Colon (tissue), 2 donors: Measurements from ENCODE around the gene TANGO2.

Experiments used
- FAIRE-seq: peaks from 2 replicates; lab custom pipeline; 2012; peaks lifted over from hg19 to GRCh38; lab: Jason Lieb, UNC
- donor health status: control.
- donor health status: control.

Gene TANGO2

DNA sequence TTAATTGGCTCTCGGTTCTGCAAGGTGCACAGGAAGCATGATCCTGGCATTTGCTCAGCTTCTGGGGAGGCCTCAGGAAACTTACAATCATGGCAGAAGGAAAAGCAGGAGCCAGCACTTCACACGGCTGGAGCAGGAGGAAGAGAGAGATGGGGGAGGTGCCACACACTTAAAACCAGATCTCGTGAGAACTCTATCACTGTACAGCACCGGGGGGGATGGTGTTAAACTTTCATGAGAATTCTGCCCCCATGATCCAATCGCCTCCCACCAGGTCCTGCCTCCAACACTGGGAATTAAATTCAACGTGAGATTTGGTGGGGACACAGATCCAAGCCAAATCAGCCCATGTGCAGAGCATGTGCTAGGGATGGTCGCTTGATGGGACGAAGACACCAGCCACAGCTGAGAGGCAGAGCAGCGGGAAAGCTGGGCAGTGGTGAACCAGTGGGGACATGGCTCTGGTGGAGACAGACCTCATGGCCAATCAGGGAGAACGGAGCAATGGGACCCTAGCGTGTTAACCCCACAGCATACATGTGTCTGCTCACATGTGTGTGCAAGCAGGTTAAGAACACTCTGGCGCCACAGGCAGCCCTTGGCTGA is 6.2 kb downstream of the TANGO2 start:
- no peak for FAIRE-seq

DNA sequence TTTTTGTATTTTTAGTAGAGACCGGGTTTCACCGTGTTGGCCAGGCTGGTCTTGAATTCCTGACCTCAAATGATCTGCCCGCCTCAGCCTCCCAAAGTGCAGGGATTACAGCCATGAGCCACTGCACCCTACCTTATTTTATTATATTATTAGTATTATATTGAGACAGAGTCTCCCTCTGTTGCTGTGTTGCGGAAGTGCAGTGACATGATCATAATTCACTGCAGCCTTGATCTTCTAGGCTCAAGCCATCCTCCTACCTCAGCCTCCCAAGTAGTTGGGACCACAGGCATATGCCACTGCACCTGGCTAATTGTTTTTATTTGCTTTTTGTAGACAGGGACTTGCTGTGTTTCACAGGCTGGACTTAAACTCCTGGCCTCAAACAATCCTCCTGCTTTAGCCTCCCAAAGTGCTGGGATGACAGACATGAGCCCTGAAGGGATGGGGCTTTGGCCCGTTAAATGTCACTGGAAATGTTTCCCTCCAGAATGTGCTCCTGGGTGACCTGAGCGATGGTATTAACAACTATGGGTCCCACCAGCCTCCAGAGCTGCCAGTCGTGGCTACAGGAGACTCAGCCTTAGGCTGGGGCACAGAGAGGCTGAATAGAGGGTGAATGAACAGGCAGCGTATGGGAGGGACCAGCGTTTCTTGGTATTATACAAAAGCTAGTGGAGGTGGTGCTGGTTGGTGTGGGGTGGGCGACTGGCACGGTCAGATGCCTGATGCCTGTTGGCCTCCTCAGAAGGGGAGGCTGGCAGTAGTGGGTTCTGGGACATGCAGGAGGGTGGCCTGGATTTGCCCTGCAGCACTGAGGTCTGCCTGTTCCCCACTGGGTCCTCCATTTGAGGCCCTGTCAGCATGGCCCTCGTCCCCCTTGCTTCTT is 7.3 kb downstream of the TANGO2 start:
- FAIRE-seq, result no peak

DNA sequence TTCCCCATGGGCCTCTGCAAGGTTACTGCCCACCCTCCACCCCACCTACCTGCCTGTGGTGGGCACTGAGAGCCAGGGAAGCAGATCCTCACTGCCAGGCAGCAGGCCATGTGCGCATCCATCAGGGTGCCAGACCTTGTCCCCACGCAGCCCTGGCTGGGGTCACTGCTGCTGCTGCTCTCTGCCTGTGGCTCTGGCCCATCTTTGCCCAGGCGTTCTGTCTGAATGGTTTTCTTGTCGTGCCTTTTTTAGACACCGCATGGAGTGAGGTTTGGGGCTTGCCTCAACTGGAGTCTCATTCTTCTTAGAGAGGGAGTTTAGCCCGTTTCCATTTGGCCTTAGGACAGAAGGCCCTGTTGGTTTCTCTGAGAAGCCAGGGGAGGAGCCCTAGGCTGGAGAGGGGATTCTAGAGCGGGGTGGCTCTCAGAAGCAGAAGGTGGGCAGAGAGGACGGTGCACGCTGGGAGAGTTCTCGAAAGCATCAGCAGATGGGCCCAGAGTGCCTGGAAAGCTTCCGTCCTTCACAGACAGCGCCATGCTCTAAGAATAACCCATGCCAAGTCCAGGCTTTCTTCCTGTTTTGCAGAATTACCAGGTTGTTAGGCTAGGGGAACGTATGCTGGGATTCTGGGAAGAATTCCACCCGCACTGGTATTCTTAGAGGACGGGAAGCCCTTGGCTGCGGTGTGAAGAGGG is 8.1 kb downstream of the TANGO2 start:
- no peak for FAIRE-seq

DNA sequence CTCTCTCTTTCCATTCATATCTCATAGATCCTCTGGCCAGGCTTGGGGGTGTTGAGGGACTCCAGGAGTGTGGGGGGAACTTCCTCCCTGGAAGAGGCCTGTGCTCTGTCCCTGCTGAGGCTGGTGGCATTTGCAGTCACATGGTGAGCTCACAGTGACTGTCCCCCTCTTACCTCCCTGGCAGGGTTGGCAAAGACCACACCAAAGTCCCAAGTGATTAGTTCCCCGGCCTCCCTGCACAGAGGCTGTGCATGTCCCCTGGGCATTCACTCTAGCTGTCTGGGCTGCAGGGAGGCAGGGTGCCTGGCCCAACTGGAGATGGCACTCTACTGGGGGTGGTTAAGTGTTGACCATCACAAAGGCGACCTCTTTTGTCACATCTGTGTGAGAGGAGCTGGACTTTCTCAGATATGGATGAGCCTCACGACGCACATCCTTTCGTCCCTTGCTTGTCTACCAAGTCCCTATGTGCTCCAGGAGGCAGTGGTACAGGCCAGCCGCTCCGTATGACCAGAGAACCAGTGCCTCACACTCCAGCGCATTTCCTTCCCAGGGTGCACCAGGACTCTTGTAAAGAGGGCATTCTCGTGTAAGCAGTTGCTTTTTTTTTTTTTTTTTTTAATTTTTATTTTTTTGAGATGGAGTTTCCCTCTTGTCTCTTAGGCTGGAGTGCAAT is 8.8 kb downstream of the TANGO2 start:
- FAIRE-seq, result no peak

DNA sequence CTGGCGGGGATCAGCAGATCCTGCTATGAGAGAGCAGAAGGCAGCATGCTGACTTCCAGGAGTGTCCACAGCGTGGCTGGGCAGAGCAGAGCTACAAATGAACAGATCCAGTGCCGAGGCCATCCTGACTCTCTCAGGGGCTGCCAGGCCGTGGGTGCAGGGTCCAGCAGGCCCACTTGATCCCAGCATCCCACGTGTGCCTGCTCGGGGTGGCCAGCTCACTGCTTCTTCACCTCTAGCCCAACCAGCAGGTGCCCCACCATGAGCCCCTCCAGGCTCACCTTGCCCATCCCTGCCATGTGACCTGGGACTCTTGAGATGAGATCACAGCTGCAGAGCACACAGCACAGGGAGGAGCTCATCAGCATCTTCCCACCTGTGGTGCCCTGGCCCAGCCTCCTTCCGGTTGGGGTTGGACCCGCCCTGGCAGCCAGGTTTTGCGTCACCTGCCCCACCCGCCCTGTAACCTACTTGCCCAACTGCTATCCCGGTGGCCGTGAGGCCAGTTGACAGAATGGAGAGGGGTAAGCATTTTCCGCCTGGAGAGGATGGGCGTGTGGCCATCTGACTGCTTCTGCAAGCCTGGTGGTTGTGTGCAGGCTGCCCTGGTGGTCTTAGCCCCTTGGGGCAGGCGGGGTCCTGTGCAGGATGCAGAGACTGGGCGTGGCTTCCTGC is 11.0 kb downstream of the TANGO2 start:
- FAIRE-seq, result no peak

DNA sequence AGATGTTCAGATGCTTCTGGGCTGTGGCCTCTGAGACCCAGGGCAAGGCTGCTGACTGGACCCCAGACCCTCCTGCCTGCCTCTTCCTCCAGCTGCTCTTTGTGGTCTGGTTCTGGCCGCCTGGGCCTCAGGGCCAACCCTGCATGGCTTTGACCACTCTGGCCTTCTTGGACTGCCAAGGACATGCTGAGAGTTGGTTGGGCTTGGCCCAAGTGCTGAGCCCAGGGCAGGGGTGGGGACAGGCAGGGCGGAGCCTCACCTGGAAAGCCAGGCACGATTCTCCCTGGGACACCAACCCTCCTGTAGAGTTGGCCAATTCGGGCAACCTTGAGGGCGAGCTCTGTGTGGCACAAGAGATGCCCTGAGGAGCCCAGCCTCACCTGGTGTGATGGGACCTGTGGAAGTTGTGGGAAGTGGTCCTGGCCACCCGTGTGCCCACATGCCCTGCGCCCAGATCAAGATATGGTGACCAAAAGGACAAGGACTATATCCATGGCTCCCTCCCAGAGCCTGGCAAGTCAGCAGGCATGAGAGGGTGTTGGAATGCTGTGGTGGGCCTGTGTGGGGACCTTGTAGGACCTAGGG is 11.6 kb downstream of the TANGO2 start:
- no peak for FAIRE-seq

DNA sequence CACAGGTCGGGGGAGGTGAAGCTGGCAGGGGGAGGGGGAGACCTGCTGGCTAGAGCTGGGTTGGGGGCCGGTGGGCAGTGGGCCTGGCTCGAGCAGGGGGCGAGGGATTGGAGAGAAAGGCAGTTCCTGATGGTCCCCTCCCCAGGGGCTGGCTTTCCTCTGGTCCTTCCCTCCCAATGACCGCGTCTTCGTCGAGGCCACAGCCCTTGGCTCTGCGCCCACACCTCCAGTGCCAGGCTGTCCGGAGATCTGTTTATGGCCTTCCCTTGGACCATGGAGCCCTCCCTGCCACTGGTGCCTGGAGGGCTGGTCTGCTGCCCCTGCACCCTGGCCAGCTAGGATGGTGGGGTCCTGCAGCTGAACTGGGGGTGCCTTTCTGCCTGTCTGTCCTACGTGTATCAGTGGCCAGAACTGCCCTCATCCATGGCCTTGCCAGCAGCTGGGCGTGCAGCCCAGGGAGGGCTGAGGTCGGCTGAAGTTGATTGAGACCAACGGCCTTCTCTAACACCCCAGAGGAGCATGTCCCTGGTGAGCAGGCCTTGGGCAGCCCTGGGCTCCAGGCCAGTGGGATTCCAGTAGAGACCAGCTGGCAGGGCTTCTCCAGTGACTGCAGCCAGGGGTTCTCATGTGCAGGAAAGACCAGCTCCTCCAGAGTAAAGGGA is 12.3 kb downstream of the TANGO2 start:
- no peak for FAIRE-seq

DNA sequence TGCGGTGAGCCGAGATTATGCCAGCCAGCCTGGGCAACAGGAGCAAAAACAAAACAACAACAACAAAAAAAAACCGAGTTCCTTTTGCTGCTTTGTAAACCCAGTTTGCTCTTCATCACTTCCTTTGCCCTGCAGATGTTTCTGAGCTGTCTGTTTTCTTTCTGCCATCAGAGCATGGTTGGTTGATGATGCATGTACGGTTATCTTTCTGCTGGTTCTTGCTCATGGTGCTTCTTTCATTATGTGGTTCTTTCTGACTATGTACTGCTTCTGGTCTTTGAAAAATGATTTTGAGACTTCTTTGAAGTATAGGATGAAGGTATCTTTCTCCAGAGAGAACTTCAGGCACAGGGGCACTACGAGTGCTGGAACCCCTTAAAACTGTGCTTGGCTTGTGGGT is 13.2 kb downstream of the TANGO2 start:
- FAIRE-seq, result no peak

DNA sequence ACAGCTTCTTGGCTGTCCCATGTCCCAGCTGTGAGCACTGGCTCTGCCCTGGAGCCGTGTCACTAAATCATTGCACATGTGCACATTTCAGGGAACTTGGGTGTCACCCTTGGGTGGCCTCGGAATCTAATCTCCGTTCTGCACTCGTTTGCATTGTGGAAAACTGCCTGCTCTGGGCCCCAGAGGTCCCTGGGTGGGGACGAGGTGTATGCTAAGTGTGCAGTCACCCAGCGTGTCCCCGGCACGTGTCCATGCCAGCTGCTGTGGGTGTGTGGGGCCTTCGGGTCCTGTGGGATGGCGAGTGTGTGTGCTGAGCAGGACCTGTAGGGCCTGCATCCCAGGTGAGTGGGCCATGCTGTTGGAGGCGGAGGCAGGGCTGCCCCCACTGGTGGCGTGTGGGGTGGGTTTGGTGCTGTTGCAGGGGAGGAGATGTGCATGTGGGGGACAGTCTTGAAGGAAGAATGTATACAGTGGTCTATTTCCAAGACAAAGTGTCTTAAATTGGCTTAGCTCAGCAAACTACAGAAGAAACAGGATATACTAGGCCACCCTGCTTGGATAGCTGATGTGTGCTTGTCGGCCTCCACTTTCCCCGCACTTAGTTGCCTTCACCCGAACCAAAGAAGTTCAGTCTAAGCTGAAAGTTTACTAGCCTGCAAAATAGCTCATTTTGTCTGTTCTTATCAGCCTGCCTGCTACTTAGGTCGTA is 14.6 kb downstream of the TANGO2 start:
- FAIRE-seq, result no peak

DNA sequence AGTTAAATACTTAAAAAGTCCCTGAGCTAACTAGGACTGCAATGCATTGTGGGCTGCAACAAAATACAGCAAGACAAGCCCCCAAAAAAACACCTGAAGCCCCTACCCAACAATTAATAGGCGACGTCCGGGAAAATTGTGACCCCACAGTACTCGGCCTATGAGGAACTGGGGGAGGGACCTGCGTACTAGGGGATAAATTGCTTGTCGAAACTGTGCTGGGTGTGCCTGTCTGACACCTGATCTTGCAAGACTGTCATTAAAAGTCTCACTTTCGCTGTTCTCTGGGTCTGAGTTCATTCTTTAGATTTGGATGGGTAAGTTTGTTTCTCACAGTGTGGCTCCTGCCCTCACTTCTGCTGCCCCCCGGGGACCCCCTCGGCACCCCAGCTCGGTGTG is 15.2 kb downstream of the TANGO2 start:
- FAIRE-seq, result no peak

DNA sequence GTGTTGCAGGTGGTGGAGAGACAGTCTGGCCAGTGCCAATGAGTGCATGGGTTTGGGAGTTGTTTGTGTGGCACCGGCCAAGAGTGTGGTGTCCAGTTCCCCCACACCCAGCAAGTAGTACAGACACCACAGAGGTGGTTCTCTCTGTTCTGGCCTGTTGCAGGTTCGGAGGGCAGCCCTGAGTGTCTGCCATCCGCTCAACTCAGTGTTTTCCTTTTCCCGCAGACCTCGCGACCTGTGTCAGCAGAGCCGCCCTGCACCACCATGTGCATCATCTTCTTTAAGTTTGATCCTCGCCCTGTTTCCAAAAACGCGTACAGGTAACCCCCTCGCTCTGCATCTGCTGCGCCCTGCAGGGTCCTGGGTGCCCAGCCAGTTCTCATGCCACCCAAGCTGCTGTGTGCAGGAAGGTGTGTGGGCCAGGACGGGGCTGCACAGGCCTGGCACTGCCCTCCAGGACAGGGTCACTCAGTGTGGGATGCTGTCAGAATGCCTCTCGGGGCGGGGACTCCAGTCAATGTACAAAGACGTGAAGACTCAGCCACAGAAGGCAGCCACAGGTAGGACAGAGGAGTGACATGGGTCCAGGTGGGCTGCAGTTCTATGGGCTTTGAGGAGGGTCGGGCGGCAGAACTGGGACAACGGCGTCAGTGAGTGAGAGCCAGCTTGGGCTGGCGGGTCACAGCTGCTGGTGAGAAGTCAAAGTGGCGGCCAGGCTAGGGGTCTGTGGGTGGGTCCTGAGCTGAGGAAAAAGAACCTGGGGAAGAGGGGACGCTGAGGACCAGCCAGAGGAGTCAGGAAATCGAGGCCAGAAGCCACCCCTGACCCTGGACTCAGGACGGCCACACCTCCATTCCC is 15.9 kb downstream of the TANGO2 start:
- no peak for FAIRE-seq

DNA sequence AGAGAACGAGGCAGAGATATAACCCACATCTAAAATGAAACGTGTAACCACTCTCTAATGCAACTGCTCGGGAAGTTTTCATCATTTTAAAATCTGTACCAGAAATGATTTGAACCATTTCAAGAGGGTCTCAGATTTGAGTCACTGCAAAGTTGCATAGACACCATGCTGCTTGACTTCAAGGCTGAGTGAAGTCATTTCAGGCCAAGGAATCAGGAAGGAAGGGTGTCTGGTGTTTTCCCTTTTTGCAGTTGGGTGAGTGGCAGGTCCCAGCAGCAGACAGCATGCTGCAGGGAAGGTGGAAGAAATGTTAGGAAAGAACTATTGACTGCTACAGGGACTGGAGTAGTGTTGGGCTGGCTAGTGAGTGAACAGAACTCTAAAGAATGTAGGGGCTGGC is 16.5 kb downstream of the TANGO2 start:
- FAIRE-seq, result no peak

DNA sequence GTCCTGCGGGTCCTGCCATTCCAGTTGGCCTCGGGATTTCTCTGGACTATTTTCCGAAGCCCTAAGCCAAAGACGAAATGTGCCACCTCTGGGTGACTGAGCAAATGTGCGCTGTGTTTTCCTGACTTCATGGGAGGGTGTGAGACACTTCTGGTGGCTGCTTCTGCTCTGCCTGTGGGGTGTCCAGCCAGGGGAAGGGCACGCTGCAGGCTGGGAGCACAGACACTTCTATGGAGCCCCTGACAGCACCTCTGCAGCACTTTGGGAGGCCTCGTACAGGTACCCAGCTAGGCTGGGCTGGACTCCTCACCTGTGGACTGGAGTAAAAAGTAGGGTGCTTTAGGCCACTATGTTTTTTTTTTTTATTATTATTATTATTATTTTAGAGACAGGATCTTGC is 17.7 kb downstream of the TANGO2 start:
- FAIRE-seq, result no peak

DNA sequence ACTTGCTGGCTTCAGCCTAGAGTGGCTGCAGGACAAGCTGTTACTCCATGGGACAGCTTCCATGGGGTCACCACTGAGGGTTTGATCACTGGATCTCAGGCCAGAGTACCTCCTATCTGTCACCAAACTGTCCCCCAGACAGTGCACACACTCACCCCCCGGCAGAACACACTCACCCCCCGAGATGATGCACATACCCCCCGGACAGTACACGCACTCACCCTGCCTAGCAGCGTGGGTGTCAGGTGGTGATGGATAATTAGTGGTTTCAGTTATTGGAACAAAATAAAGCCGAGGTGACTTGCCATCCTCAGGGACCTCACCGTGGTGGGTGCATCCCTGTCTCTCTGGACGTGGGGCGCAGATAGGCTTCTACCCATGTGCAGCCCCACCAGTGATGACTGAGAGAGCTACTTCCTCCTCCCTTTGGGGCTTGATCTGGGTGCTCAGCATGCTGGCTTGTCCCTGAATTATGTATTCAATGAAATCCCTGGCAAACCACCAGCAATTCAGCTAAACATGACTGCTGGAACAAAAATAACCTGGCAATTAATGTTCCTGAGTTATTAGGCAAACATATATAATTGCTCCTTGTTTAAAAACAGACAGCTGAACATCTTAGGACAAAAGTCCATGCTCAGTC is 18.9 kb downstream of the TANGO2 start:
- no peak for FAIRE-seq

DNA sequence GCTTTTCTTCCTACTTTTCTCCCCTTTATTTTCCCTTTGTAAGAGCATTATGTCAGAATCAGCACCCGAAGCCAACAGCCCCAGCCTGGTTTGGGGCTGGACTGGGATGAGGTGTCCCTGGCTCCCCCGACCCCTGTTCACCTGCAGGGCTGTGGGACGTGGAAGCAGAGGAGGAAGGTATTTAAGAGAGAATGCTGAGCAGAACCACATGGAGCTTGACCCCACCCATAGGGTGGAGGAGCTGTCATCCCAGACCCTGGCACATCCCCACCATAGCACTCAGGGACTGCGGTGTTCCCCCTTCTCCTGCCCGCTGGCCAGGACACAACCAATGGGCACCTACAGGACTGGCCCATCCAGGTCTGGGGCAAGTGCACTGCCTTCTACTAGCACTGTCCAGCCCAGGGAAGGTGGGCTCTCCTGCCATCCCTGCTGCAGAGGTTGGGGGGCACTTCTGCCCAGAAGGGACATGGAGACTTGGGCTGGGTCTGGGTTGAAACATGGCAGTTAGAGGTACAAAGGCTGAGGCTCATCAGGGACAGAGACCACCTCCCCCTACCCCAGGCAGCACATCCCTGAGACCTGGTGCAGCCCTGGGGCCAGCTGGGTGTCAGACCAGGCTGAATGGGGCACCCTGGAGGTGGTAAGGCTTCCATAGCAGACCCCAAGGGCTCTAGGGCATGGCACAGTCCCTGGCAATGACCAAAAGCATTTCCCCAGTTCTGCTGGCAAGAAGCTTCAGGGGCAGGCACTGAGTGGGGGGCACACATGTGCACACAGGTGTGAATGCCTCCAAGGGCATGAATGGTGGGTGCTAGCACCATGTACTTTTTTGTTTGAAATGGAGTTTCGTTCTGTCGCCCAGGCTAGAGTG is 19.7 kb downstream of the TANGO2 start:
- FAIRE-seq, result no peak

DNA sequence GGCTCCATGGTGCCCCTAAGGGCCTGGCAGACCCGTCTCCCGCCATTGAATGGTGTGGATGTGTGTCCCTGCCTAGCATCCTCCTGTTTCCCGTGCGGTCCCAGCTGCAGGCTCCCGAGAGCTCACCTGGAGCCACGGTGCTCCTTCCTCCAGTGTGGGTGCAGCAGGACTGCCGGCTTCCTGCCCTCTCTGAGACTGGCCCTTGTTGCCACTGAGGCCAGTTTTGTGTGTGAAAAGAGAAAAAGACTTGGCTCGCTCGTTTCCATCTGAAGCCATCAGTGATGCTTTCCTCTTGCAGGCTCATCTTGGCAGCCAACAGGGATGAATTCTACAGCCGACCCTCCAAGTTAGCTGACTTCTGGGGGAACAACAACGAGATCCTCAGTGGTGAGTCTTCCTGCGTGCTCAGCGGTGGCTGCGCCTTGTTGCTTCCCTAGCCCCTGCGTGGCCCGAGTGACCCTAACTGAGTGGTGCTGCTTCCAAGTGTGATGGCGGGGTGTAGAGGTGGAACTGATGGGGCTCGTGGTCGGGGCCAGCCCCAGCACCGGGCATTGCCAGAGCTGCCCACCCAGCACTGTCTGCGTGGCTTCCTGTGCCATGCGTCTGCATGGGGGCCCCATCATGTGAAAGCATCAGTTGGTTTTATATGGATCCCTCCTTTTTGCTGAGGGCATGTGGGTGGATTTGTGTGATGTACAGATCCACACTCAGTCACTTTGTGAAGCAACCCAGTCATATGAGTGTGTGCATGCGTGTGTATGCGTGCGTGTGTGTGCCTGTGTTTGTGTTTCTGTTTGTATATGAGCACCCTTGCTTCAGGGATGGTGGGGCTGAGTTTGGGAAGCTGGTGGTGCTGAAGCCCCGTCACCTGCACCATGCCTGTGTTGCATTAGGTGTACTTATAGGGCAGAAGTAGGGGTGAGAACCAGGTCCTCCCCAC is 22.4 kb downstream of the TANGO2 start:
- FAIRE-seq, result no peak

DNA sequence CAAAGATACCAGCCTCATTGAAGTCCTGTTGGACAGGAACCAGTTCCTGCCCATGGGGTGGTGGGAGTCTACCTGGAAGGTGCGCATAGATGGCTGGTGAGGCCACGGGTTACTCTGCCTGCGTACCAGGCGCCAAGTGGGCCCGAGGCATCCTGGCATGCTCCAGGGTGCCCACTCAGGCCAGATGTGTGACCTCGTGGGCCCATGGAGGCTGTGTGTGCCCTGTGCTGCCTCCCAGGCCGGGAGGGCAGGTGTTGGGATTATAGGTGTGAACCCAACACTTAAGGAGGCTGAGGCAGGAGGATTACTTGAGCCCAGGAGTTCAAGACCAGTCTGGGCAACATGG is 23.1 kb downstream of the TANGO2 start:
- no peak for FAIRE-seq
